ENCODE data around the gene ADAM8.

ADAM8 gene

DNA sequence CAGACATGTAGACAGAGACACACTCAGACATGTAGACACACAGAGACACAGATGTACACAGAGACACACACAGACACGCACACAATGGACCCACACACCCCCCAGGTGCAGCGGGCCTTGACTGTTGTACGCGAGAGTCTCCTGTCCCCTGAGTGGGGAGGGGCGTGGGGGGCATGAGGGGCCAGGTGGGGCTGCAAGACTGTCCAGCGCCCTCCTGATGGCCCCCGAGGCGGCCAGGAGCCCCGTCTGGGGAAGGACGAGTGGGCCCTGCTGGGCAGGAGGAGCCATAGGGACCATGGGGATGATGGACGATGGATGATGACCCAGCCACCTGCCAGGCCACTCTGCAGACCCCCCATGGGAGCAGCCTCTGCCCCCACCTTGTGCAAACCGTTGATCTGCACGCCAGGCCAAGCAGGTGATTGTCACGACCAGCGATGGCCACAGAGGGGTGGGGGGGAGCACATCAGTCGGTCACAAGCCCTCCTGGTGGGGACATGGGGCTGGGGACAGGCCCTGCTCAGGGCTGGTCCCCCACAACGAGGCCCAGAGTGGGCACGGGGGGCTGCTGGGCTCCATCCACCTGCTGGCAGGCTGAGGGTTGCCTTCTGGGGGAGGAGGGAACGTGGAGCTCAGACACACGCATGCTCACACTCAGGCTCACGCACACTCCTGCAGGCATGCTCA lies 27.4 kb downstream of the ADAM8 start:
- no peak for DNase-seq
- H3K27me3 Mint-ChIP-seq (ENCODE audit: low read depth, poor library complexity) = peaks cover 23% of the 10 kb centered on the region
- H3K27ac Mint-ChIP-seq = no peak overlapping the region
- H3K9me3 Mint-ChIP-seq = no peaks in the 10 kb centered on the region
- H3K4me1 Mint-ChIP-seq = peaks cover 50% of the 10 kb centered on the region
- TF ChIP-seq, protein P1, sequence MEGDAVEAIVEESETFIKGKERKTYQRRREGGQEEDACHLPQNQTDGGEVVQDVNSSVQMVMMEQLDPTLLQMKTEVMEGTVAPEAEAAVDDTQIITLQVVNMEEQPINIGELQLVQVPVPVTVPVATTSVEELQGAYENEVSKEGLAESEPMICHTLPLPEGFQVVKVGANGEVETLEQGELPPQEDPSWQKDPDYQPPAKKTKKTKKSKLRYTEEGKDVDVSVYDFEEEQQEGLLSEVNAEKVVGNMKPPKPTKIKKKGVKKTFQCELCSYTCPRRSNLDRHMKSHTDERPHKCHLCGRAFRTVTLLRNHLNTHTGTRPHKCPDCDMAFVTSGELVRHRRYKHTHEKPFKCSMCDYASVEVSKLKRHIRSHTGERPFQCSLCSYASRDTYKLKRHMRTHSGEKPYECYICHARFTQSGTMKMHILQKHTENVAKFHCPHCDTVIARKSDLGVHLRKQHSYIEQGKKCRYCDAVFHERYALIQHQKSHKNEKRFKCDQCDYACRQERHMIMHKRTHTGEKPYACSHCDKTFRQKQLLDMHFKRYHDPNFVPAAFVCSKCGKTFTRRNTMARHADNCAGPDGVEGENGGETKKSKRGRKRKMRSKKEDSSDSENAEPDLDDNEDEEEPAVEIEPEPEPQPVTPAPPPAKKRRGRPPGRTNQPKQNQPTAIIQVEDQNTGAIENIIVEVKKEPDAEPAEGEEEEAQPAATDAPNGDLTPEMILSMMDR (IDR thresholded peaks at IDR 0.05) = no peak
- no peak overlapping the region for H3K4me3 Mint-ChIP-seq
- no peaks in the 10 kb centered on the region for H3K36me3 Mint-ChIP-seq (ENCODE audit: low read depth)

DNA sequence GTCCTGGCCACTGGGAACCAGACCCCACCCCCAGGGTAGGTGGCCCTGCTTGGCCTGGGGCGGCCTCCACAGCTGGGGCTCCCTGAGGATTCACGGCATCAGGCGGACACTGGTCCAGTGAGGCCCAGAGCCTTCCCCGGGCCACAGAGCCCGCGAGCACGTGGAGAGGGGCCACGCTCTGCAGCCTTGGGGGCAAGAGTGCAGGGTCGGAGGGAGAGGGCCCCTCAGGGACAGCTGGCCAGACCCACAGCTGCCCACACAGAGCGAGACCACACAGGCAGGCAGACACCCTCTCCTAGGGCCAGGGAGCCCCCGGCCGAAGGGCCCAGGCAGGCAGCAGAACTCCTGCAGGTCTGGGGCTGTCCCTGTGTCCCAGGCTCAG lies 28.3 kb downstream of the ADAM8 start:
- peaks cover 19% of the 10 kb centered on the region for H3K27me3 Mint-ChIP-seq (ENCODE audit: low read depth, poor library complexity)
- peaks cover 45% of the 10 kb centered on the region for H3K4me1 Mint-ChIP-seq
- H3K27ac Mint-ChIP-seq = no peak overlapping the region
- no peak for DNase-seq
- no peaks in the 10 kb centered on the region for H3K9me3 Mint-ChIP-seq
- H3K4me3 Mint-ChIP-seq = no peak overlapping the region
- TF ChIP-seq, protein P1 (IDR thresholded peaks at IDR 0.05) = no peak
- no peaks in the 10 kb centered on the region for H3K36me3 Mint-ChIP-seq (ENCODE audit: low read depth)

DNA sequence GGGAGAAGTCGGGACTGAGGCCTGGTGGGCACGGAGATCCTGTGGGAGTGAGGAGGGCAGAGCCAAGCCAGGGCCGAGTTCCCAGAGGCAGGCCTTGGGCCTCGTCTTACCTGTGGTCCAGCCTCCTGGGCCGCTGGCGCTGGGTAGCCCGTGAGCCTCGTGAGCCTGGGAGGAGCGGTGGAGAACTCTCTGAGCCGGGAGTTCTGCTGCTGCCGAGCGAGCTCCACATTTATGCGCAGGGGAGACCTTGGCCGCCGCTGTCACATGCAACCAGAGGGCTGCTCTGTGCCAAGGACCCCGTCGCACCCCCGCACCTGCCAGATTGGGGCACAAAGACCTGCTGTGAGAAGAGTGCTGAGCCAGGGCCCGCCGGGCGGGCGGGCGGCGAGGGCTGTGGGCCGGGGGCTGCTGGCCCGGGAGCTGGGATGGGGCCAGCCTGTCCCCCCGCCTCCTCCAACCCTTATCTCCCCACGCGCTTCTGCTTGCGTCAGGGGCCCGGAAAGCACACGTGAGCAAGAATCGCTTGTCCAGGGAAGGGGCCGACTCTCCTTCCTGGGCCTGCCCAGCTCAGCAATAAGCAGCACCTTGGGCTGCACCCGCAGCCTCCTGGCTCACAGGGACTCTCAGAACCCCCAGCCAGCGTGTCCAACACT lies 28.9 kb downstream of the ADAM8 start:
- no peak overlapping the region for H3K4me3 Mint-ChIP-seq
- no peaks in the 10 kb centered on the region for H3K9me3 Mint-ChIP-seq
- no peak for DNase-seq
- TF ChIP-seq, protein P1 (IDR thresholded peaks at IDR 0.05) = no peak
- peaks cover 18% of the 10 kb centered on the region for H3K27me3 Mint-ChIP-seq (ENCODE audit: low read depth, poor library complexity)
- peaks cover 50% of the 10 kb centered on the region for H3K4me1 Mint-ChIP-seq
- no peaks in the 10 kb centered on the region for H3K36me3 Mint-ChIP-seq (ENCODE audit: low read depth)
- no peak overlapping the region for H3K27ac Mint-ChIP-seq

DNA sequence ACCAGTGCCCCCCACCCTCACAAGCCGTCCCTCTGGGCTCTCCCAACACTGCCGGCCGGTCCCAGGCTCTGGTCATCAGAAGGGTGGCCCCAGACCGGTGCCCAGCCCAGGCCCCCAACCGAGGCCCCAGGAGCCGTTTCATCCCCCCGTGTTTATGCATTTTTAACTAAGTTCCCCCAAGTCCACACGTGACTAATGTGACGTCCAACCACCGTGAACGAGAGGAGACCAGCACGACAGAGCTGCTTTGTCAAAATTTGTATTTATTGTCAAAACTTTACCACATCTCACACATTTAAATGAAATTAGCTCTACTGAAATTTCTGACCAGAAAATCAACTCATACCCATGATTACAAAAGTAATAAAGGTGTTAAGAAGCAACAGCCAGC lies 30.4 kb downstream of the ADAM8 start:
- Mint-ChIP-seq H3K27ac (no peak overlapping the region), H3K4me1 (peaks cover 50% of the 10 kb centered on the region), H3K27me3 (ENCODE audit: low read depth, poor library complexity) (peaks cover 18% of the 10 kb centered on the region), H3K4me3 (no peak overlapping the region), H3K36me3 (ENCODE audit: low read depth) (no peaks in the 10 kb centered on the region), H3K9me3 (no peaks in the 10 kb centered on the region)
- TF ChIP-seq, protein P1 (IDR thresholded peaks at IDR 0.05) = no peak
- DNase-seq = no peak

DNA sequence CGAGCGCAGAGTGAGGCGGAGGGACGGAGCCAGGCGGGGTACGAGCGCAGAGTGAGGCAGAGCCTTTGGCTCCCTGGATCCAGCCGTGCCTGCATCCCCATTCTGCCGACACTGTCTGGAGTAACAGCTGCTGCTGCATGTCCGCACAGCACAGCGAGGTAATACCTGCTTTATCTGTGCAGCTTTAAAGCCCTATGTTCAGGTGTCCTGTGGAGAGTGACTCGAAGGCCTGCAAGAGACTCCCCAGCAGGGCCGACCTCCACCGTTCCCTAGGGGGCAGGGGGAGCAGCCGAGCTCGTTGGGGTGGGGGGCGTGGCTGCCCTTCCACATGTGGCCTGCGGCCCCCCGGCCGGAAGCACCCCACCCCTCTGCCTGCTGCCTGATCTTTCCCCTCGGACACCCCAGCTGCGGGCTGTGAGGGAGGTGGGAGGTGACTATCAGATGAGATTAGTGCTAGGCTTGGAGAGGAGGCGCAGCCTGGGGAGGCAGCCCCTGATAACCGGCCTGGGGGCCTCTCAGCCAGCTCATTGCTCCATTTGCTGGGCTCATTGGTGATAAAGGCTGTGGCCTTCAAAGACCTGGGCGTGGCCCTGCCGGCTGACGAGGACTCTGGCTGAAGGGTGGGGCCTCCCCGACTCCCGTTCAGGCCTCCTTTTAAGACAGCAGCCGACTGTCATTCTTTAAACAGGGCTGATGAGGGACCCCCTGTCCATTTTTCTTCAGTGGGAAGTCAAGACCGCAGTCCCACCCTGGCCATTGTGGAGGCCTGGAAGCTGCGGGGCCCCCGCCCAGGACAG lies 31.0 kb downstream of the ADAM8 start:
- TF ChIP-seq, protein P1 (IDR thresholded peaks at IDR 0.05) = no peak
- no peak overlapping the region for H3K4me3 Mint-ChIP-seq
- H3K27ac Mint-ChIP-seq = no peak overlapping the region
- no peaks in the 10 kb centered on the region for H3K9me3 Mint-ChIP-seq
- H3K4me1 Mint-ChIP-seq = peaks cover 55% of the 10 kb centered on the region
- no peaks in the 10 kb centered on the region for H3K36me3 Mint-ChIP-seq (ENCODE audit: low read depth)
- H3K27me3 Mint-ChIP-seq (ENCODE audit: low read depth, poor library complexity) = peaks cover 18% of the 10 kb centered on the region
- no peak for DNase-seq
